HG03175 (cell line): ENCODE data around the gene CALN1.
"Not testable (repeated sequence)": the region's sequence is repeated elsewhere in the genome, so short reads cannot be mapped to it uniquely, and the experiment has no call there.

Experiments used
- ATAC-seq: cut with Tn5 transposase; IDR thresholded peaks from one replicate; pipeline ENCODE4 v1.9.1; 2021; ENCODE audit warnings: mild to moderate bottlenecking, moderate library complexity; ENCODE audit not compliant: unreplicated experiment

CALN1 gene

GRCh38 chr7:71995111-71995510 is 417.0 kb downstream of the CALN1 start:
- ATAC-seq, result no peak

GRCh38 chr7:71991586-71991985 is 420.6 kb downstream of the CALN1 start:
- ATAC-seq, result no peak

DNA sequence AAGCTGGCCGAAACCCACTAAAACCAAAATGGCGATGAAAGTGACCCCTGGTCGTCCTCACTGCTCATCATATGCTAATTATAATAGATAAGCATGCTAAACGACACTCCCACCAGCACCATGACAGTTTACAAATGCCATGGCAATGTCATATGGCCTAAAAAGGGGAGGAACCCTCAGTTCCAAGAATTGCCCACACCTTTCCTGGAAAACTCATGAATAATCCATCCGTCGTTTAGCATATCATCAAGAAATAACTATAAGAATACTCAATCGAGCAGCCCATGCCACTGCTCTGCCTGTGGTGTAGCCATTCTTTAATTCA is 422.0 kb downstream of the CALN1 start:
- no peak for ATAC-seq

- ATAC-seq, result no peak
Observed at GRCh38 chr7:71988201-71988600, 423.9 kb downstream of the CALN1 start.

- ATAC-seq, result no peak
Observed at GRCh38 chr7:71987200-71987767, 424.9 kb downstream of the CALN1 start.

DNA sequence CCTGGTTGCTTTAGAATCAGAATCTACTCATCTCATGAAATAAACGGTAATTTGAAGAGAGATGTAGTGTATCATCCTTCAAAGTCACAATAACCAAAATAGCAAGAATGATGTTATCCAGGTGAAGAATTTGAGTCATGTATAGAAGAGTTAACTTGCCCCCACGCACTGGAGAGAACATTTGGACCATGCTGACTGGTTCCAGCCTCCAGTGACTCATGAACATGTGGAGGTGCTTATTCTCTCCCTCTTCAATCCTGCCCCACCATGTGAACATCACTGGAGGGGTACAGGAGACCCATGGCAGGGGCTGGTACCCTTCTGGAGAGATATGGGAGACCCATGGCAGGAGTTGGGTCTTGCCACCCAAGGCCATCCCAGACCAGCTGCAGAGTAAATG is 427.8 kb downstream of the CALN1 start:
- no peak for ATAC-seq

DNA sequence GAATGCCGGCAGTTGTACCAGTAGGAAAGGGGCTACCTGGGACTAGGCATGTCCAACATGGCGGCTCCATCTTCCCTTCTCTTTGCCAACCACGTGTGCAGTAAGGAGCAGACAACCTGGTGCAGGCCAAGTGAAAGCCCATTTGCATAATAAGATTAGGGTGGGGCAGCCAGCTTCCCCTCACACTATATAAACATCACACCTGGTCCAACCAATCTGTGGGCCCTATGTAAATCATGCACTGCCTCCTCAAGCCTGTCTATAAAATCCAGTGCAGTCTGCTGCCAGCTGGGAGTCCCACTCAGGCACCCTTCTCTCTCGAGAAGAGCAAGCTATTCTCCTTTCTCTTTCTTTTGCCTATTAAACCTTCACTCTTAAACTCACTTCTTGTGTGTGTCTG is 429.3 kb downstream of the CALN1 start:
- ATAC-seq, result no peak

DNA sequence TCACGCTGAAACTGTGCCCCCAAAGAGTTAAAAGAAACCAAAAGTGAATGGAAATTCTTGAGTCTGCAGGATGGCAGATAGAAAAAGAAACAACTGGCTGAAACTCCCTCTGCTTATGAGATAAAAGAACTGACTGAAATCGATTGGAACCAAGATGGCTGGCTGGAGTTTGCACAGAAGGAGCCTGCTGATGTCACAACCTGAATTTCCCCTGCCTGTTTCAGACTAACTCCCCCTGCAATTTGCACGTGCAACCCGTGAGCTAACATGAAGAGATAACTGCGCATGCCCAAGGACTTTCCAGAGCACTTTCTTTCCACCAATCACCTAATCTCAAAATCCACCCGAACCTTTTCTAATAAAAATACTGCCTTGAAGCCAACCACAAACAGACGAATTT is 435.5 kb downstream of the CALN1 start:
- no peak for ATAC-seq

DNA sequence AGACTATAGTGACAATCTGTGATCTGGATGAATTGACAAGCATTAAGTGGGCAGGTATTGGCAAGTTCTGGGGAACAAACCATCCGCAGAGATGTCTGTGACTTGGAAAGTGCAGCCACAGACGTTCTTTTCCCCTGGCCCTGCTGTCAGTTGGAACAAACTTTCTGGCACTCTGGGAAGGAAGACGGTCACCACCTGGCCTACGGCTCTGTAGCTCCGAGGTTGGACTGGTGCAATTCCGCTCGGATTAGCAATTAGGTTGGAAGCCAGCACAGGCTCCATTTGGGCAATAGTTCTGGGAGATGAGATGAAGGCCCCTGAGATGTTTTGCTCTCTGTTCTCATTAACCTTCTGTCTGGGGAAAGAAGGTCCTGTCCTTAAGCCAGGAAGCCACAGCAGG is 437.5 kb downstream of the CALN1 start:
- no peak for ATAC-seq

DNA sequence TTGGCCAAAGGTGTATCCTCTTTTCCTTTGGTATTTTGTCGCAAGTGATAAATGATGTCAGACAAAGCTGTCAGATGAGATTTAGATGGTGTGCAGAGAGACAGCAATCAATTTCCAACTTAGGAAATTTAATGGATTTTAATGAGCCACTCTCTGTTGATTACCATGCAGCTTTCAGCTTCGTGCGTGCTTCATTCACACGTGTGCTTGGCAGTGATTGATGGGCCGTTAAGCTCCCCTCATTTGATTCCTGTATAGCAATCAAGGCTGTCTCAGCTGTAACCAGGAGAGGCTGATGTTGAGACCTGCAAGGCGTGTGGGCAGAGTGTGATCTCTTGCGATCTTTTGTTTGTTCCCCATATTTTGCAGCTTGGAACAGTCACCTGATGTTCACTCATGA is 439.6 kb downstream of the CALN1 start:
- ATAC-seq, result no peak

DNA sequence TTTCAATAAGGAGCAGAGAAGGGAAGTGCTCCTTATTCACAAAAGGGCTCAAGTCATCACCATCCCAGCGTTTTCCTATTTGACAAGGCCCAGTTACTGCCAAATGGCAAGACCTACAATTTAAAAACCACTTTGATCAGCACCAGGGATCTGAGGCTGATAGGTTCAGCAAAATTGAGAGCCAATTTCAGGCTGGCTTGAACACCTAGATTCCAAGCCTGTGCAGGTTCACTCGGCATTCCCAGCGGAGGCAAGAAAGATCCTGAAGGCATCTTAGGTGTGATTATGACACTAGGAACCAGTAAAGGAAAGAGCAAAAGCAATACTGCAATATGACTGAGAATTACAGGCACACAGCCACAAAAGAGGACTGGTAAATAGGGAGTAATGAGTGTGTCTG is 441.4 kb downstream of the CALN1 start:
- no peak for ATAC-seq

GRCh38 chr7:71962636-71963035 is 449.5 kb downstream of the CALN1 start:
- no peak for ATAC-seq

DNA sequence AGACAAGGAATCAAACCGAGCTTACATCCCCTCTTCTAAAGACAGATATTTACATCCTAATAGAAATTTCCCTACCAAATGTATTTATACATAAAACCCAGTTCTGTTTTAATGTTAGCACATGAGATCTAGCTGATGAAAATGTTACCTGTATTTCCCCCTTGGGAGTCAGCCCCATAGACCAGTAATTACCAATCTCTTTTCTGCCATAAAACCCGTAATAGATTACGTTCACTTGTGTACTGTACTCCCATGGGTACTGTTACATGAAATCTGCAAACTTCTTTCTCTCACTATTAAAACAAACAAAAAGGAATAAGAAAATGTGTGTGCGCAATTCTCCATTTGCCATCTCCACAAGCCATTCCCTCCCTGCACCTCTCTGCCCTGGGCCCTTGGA is 450.9 kb downstream of the CALN1 start:
- ATAC-seq, result no peak

GRCh38 chr7:71942115-71942514 is 470.0 kb downstream of the CALN1 start:
- no peak for ATAC-seq

DNA sequence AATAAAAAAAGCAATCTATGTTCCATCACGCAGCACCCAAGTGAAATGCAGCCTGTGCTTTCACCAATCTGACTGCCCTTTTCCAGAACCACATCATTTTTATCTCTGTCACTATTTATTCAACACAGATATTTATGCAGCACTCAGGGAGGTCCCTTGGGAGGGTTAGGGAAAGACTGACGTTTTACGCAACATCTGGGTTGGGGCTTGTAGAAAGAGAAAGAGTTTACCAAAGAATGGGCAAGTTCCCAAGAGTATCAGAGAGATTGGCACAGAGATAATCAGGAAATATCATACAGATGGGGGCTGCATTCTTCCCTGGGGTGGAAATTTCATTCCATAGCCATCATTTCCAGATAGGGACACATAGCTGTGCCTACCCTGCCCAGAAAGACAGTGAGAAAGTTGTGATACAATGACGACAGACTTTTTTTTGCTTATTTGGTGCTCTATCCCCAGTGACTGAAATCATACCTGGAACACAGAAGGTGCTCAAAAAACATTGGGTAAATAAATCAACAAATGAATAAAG is 474.2 kb downstream of the CALN1 start:
- ATAC-seq, result no peak

DNA sequence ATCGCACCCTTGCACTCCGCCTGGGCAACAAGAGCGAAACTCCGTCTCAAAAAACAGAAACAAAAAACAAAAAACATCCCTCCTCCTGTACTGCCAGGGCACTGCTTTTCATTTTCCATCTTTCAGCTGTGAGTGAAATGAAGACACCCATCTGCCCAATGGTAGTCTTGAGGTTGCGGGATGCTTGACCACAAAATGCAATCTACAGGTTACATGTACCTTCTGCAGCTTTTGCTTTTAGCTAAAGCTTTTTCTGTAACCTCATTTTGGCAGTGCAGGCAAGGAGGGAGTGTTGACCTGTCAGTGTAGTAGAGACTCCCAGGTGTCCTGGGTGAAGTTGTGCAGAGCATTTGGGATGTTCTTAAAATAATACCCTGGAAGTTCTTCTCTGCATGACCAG is 476.5 kb downstream of the CALN1 start:
- ATAC-seq, result no peak

GRCh38 chr7:71933426-71933825 is 478.7 kb downstream of the CALN1 start:
- ATAC-seq, result no peak

GRCh38 chr7:71925663-71926062 is 486.5 kb downstream of the CALN1 start:
- no peak for ATAC-seq

DNA sequence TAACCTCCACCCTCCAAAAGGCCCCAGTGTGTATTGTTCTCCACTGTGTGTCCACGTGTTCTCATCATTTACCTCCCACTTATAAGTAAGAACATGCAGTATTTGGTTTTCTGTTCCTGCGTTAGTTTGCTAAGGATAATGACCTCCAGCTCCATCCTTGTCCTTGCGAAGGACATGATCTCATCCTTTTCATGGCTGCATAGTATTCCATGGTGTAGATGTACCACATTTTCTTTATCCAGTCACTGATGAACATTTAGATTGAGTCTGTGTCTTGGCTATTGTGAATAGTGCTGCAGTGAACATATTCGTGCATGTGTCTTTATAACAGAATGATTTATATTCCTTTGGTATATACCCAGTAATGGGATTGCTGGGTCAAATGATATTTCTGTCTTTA is 497.9 kb downstream of the CALN1 start:
- ATAC-seq, result not testable (repeated sequence)

DNA sequence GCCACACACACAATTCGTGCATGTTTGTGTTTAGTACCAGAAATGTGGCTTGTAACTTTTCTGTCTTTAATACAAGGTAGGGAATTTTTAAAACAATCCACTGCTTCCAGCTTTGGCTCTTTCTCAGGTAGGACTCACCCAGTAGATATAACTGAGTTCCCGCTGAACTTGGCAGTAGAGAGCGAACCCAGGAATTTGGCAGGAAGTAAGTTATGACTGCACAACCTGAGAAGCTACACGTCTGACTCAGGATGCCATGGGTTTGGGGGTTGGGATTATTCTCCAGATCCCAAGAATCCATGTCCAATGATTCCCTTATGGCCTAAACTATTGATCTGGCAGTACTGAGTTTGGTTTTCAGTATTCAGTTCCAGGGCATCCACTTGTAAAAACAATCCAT is 499.7 kb downstream of the CALN1 start:
- no peak for ATAC-seq

DNA sequence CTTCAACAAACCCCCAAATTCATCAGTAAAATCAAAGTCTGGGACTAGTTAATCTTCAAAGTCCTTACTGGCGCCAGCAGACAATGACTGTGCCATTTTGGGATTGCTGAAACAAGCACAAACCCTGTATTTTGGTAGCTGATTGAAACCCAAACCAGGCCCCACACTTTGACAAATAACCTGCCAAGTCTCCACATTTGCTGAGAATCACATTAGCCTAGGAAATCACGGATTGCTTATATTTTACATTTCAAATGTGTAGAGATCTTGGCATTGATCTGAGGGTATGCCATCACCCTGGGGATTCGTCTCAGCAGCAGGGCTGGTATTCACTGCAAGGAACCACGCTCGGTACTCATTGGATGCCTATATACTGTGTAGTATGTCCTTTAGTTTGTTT is 501.1 kb downstream of the CALN1 start:
- no peak for ATAC-seq

- ATAC-seq, result no peak
Observed at GRCh38 chr7:71905821-71906220, 506.3 kb downstream of the CALN1 start.

- no peak for ATAC-seq
Observed at GRCh38 chr7:71904484-71904883, 507.7 kb downstream of the CALN1 start.

GRCh38 chr7:71900556-71900955 is 511.6 kb downstream of the CALN1 start:
- no peak for ATAC-seq
